HG02678 (cell line): ENCODE results near the gene IL36B.

Source experiments
- ATAC-seq: cut with Tn5 transposase; IDR thresholded peaks from one replicate; pipeline ENCODE4 v1.9.1; 2021; ENCODE audit warnings: mild to moderate bottlenecking, moderate library complexity; ENCODE audit not compliant: unreplicated experiment

Gene IL36B

DNA sequence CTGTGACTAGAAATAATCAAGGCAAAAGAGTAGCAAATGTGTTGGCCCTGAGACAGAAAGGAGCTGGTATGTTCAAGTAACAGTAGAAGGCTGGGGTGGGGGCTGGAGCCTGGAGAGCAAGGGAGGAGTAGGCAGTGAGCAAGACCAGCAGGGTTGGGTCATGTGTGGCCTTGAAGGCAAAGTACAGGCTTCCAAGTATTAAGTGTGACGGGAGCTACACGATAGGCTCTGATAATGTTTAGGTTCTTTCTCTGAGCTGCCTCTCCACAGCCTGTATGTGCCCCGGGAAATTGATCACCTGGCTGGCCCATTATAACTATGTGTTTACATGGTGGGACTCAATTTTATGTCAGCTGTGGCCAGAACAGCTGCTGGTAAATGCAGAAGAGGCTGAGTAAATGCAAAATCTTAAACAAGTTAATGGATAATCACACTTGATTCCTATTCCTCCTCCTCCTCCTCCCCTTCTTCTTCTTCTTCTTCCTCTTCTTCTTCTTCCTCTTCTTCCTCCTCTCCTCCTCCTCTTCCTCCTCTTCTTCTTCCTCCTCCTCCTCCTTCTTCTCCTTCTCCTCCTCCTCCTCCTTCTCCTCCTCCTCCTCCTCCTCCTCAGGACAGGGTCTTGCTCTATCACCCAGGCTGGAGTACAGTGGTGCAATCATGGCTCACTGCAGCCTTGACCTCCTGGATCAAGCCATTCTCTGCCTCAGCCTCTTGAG lies 24.4 kb upstream of the IL36B start:
- no peak for ATAC-seq

DNA sequence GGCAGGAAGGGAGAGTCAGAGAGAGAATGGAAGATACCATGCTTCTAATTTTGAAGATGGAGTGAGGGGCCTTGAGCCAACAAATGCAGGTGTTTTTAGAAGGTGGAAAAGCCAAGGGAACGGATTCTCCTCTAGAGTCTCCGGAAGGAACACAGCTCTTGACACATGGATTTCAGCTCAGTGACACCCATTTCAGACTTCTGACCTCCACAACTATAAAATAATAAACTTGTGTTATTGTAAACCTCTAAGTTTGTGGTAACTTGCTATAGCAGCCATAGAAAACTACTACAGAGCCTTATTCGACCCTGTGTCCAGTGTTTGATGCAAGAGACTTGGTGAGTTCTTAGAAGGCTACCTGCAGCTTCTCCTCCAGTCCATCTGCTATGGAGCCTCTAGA lies 22.9 kb upstream of the IL36B start:
- ATAC-seq: no peak

DNA sequence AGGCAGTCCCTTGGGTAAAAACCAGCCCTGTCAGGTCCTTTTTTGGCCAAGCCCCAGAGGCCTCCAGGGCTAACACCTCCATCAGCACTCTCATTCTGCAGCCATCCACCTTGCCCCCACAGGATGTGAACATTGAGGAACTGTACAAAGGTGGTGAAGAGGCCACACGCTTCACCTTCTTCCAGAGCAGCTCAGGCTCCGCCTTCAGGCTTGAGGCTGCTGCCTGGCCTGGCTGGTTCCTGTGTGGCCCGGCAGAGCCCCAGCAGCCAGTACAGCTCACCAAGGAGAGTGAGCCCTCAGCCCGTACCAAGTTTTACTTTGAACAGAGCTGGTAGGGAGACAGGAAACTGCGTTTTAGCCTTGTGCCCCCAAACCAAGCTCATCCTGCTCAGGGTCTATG lies 22.4 kb upstream of the IL36B start:
- no peak for ATAC-seq

DNA sequence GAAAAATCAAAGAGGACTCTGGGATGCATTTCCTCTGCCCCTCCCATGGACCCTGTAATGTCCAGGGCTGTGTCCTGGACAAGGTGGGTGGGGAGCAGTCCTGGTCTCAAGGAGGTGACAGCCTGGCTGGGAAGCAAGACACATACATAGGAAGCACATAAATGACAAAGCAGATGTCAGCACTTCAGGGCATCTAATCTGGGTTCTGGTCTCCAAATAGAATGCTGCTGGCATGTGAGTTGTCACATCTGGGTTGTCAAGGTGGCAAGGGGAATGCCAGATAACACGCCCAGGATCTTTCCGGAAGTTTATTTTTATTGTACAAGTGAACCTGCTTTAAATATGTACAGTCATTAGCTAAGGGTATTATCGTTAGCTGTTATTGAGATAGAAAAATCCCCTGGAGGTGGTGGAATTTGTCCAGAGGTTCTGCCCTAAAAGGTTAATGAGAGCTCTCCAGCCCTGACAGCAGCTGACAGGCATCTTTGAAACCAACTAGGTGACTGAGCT lies 20.7 kb upstream of the IL36B start:
- no peak for ATAC-seq

DNA sequence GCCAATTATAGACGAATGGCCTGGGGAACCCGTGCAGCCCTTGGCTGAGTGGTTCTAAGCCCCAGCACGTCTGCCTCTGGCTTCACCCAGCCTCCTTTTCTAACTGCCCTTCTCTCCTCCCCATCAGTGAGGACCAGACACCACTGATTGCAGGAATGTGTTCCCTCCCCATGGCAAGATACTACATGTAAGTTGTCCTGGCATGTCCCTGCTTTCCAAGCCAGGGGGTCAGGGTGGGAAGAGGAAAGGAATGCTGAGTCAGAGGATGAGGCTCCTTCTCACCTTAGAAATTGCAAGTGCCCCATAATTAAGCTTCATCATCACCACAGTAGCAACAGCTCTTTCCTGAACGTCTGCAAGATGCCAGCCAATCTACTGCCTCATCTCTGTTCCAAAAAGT lies 19.9 kb upstream of the IL36B start:
- ATAC-seq: no peak

DNA sequence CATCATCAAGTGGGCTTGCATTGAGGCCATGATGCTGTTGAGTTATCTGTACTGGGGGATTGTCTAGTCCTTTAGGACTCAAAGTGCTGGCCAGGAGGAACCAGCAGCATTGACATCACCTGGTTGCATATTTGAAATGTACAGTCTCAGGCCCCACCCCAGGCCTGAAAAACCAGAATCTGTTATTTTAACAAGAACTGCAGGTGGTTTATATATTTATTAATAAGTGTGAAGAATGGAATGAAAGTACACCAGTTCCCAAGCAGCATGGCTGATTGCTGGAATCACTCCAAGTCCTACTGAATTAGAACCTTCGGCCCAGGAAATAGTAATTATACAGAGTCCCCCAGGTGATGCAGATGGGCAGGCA lies 17.9 kb upstream of the IL36B start:
- ATAC-seq: no peak

DNA sequence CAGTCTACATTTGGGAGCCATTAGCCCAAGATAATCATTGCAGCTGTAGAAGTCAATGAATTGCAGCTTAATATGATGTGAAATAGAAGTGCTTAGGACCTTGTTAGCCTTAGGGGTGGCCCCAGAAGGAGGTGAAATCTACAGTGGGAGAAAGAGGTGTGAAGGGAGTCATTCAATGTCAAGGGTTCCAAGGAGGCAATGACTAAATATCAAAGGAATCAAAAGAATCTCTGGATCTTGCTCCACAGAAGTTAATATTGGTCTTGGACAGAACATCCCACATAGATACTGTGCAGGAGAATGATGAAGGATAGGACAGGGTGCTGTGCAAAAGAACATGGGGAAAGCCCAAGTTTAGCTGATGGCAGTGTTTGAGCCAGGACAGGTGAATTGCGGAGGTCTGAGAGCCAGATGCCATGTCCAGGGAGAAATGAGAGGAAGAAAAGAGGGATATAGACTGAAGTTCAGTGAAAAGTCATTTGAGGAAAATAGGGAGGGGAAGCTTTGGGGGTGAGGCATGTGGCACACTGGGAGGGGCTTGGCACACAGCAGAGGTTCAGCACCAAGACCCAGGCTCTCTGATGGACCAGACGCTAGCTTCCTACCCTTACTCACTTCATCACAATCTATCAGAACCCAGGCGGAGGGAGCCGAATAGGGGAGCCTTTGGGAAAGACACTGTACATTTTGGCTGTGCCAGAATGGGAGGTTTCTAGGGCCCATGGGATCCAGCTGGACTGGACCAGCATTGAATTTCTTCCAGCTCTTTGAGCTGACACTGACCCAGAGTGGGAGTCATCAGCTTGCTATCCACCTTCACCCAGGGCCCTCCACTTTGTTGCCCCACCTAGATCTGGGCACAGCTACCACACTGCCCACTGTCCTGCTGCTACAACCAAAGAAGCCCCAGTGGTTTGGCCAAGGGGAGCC lies 17.3 kb upstream of the IL36B start:
- ATAC-seq: no peak

DNA sequence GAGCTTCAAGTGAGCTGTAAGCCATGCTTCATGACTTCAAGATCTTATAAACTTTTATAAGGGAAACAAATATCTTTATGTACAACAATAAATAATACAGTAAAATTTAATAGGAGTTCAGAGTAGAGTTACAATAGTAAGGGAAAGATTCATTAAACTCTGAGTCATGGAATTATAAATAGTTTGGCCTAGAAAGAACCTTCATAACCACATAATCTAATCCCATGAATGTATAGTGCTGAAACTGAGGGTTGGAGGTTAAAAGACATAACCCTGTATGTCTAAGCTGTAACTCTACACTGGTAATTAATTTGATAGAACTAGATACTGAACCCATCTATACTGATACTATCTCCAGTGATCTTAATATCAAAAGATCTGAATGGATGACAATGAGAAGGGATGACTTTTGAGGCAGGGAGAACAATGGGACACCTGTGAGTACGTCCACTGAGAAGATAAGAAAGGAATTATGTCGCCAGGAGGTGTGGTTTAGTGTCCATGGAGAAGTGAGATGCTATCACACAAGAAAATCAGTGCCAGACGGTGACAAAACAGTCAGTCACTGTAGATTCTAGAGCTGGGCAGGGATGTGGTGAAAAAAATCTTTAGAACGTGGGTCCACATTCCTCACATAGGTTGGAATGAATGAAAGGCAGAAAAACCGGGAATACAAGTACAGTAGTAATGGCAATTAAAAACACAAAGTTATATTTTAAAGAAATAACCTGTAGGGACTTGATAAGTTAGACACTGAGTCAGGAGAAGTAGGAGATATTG lies 16.2 kb upstream of the IL36B start:
- ATAC-seq: no peak

DNA sequence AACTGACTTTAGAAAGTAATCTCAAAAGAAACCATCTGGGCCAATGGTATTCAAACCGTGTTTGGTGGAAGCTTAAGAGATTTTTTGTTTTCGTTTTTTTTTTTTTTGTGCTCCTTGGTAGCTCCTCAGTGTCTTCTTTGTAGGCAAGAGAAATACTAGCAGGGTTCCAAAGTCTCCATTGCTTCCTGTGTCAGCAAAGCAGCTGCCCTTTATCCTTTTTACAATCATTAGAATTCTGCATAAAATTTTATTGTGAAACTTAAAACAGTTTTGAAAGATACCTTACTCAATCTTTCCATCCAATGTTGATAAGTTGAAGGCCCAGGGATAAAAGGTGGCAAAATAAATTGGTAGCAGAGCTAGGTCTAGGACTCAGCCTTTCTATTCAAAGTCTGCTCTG lies 15.6 kb upstream of the IL36B start:
- ATAC-seq: no peak

DNA sequence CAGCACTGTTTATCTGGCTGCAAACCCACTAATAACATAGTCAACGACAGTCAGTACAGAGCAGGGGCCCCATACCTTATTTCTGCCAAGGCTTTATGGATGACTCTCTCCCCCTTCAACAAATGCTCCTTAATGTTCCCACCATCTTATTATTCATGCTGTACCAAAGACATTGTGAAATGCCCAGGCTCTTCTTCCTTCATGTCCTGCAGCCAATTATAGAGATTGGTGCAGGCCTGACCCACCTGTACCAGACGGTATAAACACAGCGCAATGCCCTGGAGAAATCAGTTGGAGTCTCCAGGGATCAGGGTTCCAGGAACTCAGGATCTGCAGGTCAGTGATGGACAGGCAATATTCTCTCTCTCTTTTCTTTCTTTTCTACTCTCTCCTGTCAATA lies 15.0 kb upstream of the IL36B start, which contains the start of gene IL1F10:
Gene IL1F10, plus strand, starts transcription at position 290 of the 400 bp plus-strand sequence. CDS start 4,769 bp downstream, outside the sequence.
- no peak for ATAC-seq

DNA sequence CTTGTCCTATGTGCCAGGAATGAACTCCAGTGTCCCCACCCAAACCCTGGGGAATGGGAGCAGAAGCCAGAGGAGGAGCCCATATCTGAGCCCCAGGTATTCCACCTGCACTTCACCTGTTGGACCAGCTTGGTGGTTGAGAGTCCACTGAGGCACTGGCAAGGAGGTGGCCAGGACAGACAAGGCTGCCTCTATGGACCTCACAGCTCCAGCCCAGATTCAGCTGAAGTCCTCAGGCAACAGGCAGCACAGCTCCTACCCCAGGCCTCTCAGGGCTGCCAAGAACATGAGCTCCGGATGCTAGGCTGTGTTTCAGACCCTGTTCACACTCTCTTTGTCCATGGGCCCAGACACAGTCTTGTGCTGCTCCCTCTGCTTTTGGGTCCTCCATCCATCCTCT lies 12.2 kb upstream of the IL36B start:
- ATAC-seq: no peak

DNA sequence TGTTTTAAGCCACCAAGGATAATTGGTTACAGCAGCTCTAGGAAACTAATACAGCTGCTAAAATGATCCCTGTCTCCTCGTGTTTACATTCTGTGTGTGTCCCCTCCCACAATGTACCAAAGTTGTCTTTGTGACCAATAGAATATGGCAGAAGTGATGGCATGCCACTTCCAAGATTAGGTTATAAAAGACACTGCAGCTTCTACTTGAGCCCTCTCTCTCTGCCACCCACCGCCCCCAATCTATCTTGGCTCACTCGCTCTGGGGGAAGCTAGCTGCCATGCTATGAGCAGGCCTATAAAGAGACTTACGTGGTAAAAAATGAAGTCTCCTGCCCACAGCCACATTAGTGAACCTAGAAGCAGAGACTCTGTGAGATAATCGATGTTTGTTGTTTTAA lies 11.6 kb upstream of the IL36B start:
- ATAC-seq: no peak

DNA sequence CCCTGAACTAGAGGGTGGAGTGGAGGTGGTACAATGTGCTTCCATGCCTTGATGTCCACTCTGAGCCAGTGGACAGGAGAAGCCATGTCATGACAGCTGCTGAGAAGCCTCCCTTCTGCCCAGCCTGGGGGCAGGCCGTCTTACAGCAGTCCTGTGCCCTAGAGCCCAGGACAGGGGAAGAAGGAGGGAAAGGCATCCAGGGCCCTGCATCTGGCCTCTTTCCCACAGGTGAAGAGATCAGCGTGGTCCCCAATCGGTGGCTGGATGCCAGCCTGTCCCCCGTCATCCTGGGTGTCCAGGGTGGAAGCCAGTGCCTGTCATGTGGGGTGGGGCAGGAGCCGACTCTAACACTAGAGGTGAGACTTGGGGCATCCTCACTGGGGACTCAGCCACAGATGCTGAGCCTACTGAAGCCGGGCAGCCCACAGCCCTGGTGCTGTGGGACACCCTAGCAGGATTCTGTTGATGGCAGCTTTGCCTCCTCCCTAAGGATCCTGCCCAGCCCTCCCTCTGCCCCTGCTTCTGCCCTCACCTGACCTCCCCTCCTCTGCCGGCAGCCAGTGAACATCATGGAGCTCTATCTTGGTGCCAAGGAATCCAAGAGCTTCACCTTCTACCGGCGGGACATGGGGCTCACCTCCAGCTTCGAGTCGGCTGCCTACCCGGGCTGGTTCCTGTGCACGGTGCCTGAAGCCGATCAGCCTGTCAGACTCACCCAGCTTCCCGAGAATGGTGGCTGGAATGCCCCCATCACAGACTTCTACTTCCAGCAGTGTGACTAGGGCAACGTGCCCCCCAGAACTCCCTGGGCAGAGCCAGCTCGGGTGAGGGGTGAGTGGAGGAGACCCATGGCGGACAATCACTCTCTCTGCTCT lies 9.5 kb upstream of the IL36B start:
- ATAC-seq: no peak

DNA sequence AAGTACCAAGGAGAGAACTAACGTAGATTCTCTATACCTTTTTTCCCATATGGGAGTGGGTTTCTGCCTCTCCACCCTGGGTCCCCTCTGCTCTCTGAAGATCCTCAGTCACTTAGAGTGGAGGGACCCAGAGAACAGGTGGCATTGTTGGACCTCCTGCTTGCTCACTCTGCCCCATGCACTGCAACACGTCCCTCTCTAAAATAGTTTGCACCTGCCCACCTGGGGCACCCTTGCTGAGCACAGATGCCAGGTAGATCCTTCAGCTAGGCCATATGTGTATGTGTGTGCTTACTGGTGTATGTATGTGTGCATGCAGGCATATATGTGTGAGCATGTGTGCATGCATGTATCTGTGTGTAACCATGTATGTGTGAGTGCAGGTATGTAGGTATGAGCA lies 8.6 kb upstream of the IL36B start:
- no peak for ATAC-seq

DNA sequence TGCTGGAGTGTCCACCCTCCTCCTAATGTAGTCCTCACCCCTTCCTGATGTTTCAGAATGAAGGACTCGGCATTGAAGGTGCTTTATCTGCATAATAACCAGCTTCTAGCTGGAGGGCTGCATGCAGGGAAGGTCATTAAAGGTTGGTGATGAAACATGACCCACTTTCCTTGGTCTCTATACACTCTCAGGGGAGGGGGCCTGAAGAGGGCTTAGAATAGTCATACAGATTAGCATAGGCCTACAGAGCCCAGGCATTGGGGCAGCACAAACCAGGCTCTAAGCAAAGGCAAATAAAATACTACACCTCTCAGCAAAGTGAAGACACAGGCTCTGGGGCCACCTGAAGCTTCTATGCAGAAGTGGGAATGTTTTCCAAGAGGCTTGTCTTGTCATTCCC lies 8.1 kb upstream of the IL36B start:
- no peak for ATAC-seq

DNA sequence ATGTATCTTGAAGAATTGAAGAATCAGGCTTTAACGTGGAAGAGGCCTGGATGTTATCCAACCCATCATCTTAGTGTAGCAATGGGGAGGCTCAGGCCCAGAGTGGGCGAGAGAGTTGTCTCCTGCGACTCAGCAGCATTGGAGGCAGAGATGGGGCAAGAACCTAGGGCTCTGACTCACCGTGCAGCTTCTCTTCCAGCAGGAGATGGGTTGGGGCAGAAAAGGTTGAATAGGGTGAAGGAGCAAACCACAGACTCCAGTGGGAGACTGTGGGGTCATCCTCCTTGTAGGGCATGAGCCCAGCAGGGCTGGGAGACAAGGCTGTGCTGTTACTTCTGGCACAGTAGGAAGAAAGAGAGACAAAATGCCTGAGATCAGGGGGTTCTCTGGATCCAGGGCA lies 7.7 kb upstream of the IL36B start:
- ATAC-seq: no peak

DNA sequence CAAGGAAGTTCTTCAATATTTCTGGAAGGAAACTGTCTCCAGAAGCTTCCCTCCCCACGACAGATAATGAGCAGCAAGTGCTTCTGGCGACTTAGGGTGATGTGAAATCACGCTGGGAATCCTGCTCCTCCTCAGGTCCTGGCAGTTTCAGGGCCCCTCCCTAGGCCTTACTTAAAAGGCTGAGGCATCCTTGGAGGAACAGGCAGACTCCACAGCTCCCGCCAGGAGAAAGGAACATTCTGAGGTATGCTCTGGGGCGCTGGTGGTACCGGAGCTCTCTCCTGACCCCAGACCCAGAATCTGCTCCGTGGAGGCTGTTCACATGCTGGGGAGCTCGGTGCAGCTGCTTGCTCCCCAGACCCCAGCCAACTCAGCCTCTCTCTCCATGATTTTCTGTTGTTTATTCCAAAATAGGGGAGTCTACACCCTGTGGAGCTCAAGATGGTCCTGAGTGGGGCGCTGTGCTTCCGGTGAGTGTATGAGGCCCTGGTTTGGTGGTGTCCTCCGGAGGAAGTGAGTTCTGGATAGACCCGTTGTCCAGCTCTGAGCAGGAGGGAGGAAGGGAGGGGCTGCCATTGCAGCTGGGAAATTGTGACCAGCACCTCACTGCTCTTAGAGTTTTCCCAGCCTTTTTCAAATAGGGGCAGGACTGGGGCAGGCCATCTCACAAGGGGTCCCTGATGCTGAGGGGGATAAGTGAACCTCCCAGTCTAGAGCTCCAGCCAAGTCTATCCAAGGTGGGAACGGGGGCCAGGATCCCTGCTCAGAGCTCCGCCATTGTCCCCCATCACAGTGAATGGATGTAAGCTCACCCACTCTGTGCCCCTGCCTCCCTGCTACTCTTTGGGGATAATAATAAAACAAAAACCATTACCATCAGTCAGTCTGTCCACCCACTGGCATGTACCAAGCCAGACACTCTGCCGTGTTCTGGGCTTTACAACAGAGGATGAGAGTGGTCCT lies 6.6 kb upstream of the IL36B start, which contains the start of gene IL36RN:
Gene IL36RN, plus strand, starts transcription at position 201 of the 963 bp plus-strand sequence. Its CDS starts 241 bp downstream, at position 442.
- no peak for ATAC-seq

DNA sequence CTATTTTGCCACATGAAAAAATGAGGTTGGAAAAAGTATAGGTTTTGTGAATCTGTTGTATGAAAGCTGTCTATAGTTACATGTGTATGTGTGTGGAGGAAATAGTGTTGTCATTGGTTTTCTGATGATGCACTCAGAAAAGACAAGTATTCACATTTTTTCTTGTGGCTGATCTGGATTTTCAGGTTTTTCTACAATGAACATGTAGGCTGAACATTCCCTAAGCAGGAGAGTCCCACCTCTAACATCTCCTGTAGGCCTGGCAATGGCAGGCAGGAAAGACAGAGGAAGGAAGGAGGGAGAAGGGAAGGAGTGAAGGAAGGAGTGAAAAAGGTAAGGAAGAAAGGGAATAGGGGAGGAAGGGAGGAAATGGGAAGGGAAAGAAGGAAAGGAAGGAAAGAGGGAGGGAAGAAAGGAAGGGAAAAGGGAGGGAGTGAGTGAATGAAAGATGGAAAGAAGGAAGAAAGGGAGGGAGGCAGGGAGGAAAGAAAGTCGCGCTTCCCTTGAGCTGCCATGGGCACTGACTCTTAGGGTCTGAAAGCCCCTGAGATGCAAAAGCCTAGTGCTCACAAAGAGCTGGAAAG lies 5.8 kb upstream of the IL36B start:
- ATAC-seq: no peak

DNA sequence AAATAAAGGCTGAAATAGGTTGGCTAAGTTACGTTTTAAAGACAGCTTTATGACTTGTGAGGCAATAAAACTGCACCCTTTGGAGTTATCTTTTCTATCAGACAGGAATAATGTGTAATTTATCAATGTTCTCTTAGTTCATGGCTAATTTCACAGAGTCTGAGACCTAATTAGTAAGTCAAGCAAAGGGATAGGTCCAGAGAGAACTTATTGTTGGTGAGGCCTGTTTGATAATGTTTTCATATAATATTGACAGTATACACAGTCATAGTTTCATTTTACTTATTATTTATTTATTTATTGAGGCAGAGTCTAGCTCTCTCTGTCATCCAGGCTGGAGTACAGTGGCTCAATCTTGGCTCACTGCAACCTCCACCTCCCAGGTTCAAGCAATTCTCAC lies 4.5 kb upstream of the IL36B start:
- ATAC-seq: no peak
